Caco-2 (cell line): ENCODE measurements around the gene MYBPC2. TPM values are rescaled to one million over a fixed set of nuclear protein-coding genes. Genes with fewer than 3 reads are reported as not detected.

Experiments
- BruUV-seq: library from RNA; stranded (reverse); fragments of 400-500 nt; replicated peaks from 2 replicates; lab custom pipeline; 2021; lab: Mats Ljungman, UMichigan
- CTCF ChIA-PET: fragments of 300-600 bp; sonication (Branson Sonifier 250); formaldehyde crosslinking; loops from one replicate; lab custom pipeline; 2022; ENCODE audit warnings: antibody characterized with exemption; lab: Charles Lee
- POLR2A ChIA-PET: fragments of 300-600 bp; sonication (Branson Sonifier 250); formaldehyde crosslinking; loops from one replicate; lab custom pipeline; 2022; ENCODE audit warnings: antibody characterized with exemption; lab: Charles Lee
- DNase-seq, 2 experiments: peaks; one replicate each; pipeline versions ENCODE4 v3.0.0 to v3.0.0-alpha.2; 2020 to 2022
- H3K27me3 ChIP-seq: replicated peaks from 2 replicates; pipeline ENCODE4 v1.6.0; 2011; ENCODE audit warnings: low read length; ENCODE audit not compliant: control insufficient read depth, insufficient read depth
- H3K36me3 ChIP-seq: 2 replicates; pipeline ENCODE4 v1.5.1; 2011; ENCODE audit warnings: low read length; ENCODE audit not compliant: control insufficient read depth, insufficient read depth
- H3K4me1 ChIP-seq: fragments of 250-450 bp; sonication (Bioruptor Pico); 2 replicates; pipeline ENCODE4 v1.5.1; 2020; ENCODE audit warnings: mild to moderate bottlenecking
- H3K4me3 ChIP-seq: 2 replicates; pipeline ENCODE4 v1.5.1; 2011; ENCODE audit warnings: low read depth, mild to moderate bottlenecking, control low read depth, low read length
- H3K9me3 ChIP-seq: fragments of 250-450 bp; sonication (Bioruptor Pico); 2 replicates; pipeline ENCODE4 v1.5.1; 2020; ENCODE audit warnings: mild to moderate bottlenecking, moderate library complexity
- H3K27ac Mint-ChIP-seq: one replicate; pipeline ENCODE4 v1.8.0; 2022; ENCODE audit warnings: mixed read lengths; ENCODE audit not compliant: unreplicated experiment
- H3K27me3 Mint-ChIP-seq: one replicate; pipeline ENCODE4 v1.8.0; 2022; ENCODE audit warnings: mixed read lengths; ENCODE audit not compliant: insufficient read depth, unreplicated experiment
- H3K36me3 Mint-ChIP-seq: one replicate; pipeline ENCODE4 v1.8.0; 2022; ENCODE audit warnings: mild to moderate bottlenecking, mixed read lengths; ENCODE audit not compliant: insufficient read depth, unreplicated experiment
- H3K4me1 Mint-ChIP-seq: one replicate; pipeline ENCODE4 v1.8.0; 2022; ENCODE audit warnings: low read depth, mixed read lengths; ENCODE audit not compliant: unreplicated experiment
- H3K4me3 Mint-ChIP-seq: one replicate; pipeline ENCODE4 v1.8.0; 2022; ENCODE audit warnings: mild to moderate bottlenecking, moderate library complexity, mixed read lengths; ENCODE audit not compliant: unreplicated experiment
- H3K9me3 Mint-ChIP-seq: one replicate; pipeline ENCODE4 v1.8.0; 2022; ENCODE audit warnings: mixed read lengths; ENCODE audit not compliant: unreplicated experiment
- intact Hi-C: fragments of 100-400 bp; cut with micrococcal nuclease; formaldehyde crosslinking; loops from one replicate; pipeline ENCODE4 v1.10.0; 2022; ENCODE audit not compliant: unreplicated experiment
- total RNA-seq: library from RNA; stranded (reverse); gene quantifications from 2 replicates; pipeline ENCODE4 v1.2.3, GENCODE V29; 2022
- TF ChIP-seq, protein P1 (sequence below), 2 experiments: fragments of 200-600 bp in 1 of 2; IDR thresholded peaks; 1 replicate in 1 of 2; 2 replicates in 1 of 2; pipeline versions ENCODE4 v1.5.1 to v1.8.0; 2011 to 2022; ENCODE audit warnings: antibody characterized with exemption in 1 of 2, control low read depth in 1 of 2, inconsistent platforms in 1 of 2, low read depth in 1 of 2, low read length in 1 of 2, mild to moderate bottlenecking in 1 of 2, moderate library complexity in 1 of 2; ENCODE audit not compliant: insufficient read depth in 1 of 2, severe bottlenecking in 1 of 2, unreplicated experiment in 1 of 2

The MYBPC2 gene
- total RNA-seq, 1 experiment from 2014 or later = 1.6 TPM

DNA sequence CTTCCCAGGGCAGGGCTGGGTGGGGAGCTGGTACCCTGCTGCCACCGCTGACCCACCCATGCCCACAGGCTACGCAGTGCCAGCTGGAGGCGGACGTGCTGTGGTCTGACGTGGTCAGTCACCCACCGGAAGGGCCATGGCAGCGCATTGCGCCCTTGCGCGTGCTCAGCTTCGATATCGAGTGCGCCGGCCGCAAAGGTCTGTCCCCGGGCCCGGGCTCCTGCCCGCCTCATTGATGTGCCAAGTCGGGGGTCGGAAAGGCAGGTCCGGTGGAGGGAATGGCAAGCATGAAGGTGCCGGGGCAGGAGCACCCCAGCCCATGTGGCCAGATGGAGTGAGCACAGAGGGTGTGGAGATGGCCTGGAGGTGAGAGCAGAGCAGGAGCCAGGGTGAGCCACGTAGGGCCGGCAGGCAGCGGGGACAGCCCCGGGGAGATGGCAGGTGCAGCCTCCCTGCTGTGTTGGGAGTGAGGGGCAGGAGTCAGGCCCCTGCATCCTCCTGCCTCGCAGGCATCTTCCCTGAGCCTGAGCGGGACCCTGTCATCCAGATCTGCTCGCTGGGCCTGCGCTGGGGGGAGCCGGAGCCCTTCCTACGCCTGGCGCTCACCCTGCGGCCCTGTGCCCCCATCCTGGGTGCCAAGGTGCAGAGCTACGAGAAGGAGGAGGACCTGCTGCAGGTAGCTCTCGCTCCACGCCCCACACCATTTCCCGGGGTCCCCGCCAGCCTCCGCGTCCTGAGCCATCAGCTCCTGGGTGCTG lies 30.0 kb upstream of the MYBPC2 start:
- Mint-ChIP-seq H3K36me3 (peaks cover 75% of the 10 kb centered on the region), H3K27ac (no peak overlapping the region)

DNA sequence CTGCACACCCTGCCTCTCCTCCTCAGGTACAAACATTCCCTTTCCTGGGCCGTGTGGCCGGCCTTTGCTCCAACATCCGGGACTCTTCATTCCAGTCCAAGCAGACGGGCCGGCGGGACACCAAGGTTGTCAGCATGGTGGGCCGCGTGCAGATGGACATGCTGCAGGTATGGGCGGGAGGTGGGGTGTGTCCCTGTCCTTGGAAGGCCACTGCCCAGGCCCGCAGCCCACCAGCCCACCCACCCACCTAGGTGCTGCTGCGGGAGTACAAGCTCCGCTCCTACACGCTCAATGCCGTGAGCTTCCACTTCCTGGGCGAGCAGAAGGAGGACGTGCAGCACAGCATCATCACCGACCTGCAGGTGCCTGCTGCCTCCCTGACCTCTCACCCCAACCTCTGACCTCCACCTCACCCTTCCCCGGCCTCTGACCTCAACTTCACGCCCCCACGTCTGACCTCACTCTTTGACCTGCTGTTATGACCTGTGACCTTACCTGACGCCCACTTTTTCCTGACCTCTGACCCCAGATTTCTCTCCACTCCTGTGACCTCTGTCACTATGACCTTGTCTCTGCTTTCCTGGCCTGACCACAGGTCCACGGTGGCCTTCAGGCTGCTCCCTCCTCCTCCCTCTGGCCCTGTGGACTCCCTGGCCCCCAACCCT lies 26.4 kb upstream of the MYBPC2 start:
- no peaks in the 10 kb centered on the region for H3K27me3 Mint-ChIP-seq
- Histone ChIP-seq H3K36me3 (peaks cover 7% of the 10 kb centered on the region), H3K27me3 (no peaks in the 10 kb centered on the region), H3K4me1 (peaks cover 11% of the 10 kb centered on the region), H3K4me3 (no peak overlapping the region), H3K9me3 (no peaks in the 10 kb centered on the region)
- H3K4me3 Mint-ChIP-seq = peak overlapping the region; percentile 14
- peaks cover 74% of the 10 kb centered on the region for H3K36me3 Mint-ChIP-seq
- no TSS peak for BruUV-seq
- CTCF ChIA-PET = interaction anchor here (1.2 kb wide), 1 partner anchor 30 kb away, joined by 13 read pairs; the partner anchor contains the start of gene NR1H2
- TF ChIP-seq, protein P1, sequence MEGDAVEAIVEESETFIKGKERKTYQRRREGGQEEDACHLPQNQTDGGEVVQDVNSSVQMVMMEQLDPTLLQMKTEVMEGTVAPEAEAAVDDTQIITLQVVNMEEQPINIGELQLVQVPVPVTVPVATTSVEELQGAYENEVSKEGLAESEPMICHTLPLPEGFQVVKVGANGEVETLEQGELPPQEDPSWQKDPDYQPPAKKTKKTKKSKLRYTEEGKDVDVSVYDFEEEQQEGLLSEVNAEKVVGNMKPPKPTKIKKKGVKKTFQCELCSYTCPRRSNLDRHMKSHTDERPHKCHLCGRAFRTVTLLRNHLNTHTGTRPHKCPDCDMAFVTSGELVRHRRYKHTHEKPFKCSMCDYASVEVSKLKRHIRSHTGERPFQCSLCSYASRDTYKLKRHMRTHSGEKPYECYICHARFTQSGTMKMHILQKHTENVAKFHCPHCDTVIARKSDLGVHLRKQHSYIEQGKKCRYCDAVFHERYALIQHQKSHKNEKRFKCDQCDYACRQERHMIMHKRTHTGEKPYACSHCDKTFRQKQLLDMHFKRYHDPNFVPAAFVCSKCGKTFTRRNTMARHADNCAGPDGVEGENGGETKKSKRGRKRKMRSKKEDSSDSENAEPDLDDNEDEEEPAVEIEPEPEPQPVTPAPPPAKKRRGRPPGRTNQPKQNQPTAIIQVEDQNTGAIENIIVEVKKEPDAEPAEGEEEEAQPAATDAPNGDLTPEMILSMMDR (IDR thresholded peaks at IDR 0.05; ENCODE audit: insufficient read depth in 1 of 2, low read depth in 1 of 2, low read length in 1 of 2, severe bottlenecking in 1 of 2, unreplicated experiment in 1 of 2) = no peak
- H3K9me3 Mint-ChIP-seq = no peaks in the 10 kb centered on the region
- intact Hi-C loops = no loop called here
- H3K27ac Mint-ChIP-seq = no peak overlapping the region
- POLR2A ChIA-PET = no interaction called here
- no peak for DNase-seq
- H3K4me1 Mint-ChIP-seq = no peaks in the 10 kb centered on the region

More for the DNA sequence above, 30.0 kb upstream of the MYBPC2 start:
- POLR2A ChIA-PET = no interaction called here
- no peaks in the 10 kb centered on the region for H3K9me3 Mint-ChIP-seq
- TF ChIP-seq, protein P1 (IDR thresholded peaks at IDR 0.05; ENCODE audit: insufficient read depth in 1 of 2, low read depth in 1 of 2, low read length in 1 of 2, severe bottlenecking in 1 of 2, unreplicated experiment in 1 of 2) = no peak
- Histone ChIP-seq H3K4me3 (no peak overlapping the region), H3K36me3 (peaks cover 5% of the 10 kb centered on the region; the same call in 1 of the 2 replicates), H3K27me3 (no peaks in the 10 kb centered on the region), H3K4me1 (no peaks in the 10 kb centered on the region), H3K9me3 (no peaks in the 10 kb centered on the region)
- no peaks in the 10 kb centered on the region for H3K27me3 Mint-ChIP-seq
- no TSS peak for BruUV-seq
- peaks cover 6% of the 10 kb centered on the region for H3K4me1 Mint-ChIP-seq
- CTCF ChIA-PET = no interaction called here
- intact Hi-C loops = no loop called here
- DNase-seq = no peak
- no peak overlapping the region for H3K4me3 Mint-ChIP-seq

DNA sequence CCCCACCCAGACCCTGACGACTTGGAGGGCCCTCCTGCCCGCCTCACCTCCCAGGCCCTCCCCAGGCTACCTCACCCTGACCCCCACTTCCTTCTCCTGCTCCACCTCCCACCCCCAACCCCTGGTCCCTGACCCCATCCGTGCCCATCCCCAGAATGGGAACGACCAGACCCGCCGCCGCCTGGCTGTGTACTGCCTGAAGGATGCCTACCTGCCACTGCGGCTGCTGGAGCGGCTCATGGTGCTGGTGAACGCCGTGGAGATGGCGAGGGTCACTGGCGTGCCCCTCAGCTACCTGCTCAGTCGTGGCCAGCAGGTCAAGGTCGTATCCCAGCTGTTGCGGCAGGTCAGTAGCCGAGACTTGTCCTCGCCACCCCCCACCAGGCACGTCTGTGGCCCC lies 25.9 kb upstream of the MYBPC2 start:
- ChIA-PET CTCF (interaction anchor here (1.2 kb wide), 1 partner anchor 31 kb away, joined by 13 read pairs; the partner anchor contains the start of gene NR1H2), POLR2A (no interaction called here)
- TF ChIP-seq, protein P1 (IDR thresholded peaks at IDR 0.05; ENCODE audit: insufficient read depth in 1 of 2, low read depth in 1 of 2, low read length in 1 of 2, severe bottlenecking in 1 of 2, unreplicated experiment in 1 of 2) = no peak
- no peak for DNase-seq
- no peaks in the 10 kb centered on the region for H3K9me3 ChIP-seq
- intact Hi-C loops = no loop called here
- peaks cover 4% of the 10 kb centered on the region for H3K36me3 ChIP-seq
- H3K27ac Mint-ChIP-seq = no peak overlapping the region
- H3K4me1 ChIP-seq = peaks cover 11% of the 10 kb centered on the region
- H3K4me1 Mint-ChIP-seq = no peaks in the 10 kb centered on the region
- H3K27me3 ChIP-seq = no peaks in the 10 kb centered on the region
- H3K4me3 ChIP-seq = no peak overlapping the region
- H3K4me3 Mint-ChIP-seq = peak overlapping the region; percentile 14
- no peaks in the 10 kb centered on the region for H3K27me3 Mint-ChIP-seq
- H3K9me3 Mint-ChIP-seq = no peaks in the 10 kb centered on the region
- peaks cover 69% of the 10 kb centered on the region for H3K36me3 Mint-ChIP-seq
- BruUV-seq = no TSS peak
